Endodermal cell (in vitro differentiated cells): ENCODE results near the gene SLC28A1. TPM values are rescaled to one million over a fixed set of nuclear protein-coding genes. Genes with fewer than 3 reads are reported as not detected.

Experiments
- DNase-seq: peaks from one replicate; pipeline ENCODE4 v3.0.0-alpha.2; 2017
- H3K27ac ChIP-seq: 2 replicates; pipeline ENCODE4 v1.5.1; 2013; ENCODE audit warnings: mild to moderate bottlenecking, low read depth, low read length, moderate library complexity
- H3K27me3 ChIP-seq: 2 replicates; pipeline ENCODE4 v1.6.1; 2013; ENCODE audit warnings: mild to moderate bottlenecking, low read length, moderate library complexity; ENCODE audit not compliant: insufficient read depth, control insufficient read depth, poor library complexity, severe bottlenecking
- H3K36me3 ChIP-seq: 2 replicates; pipeline ENCODE4 v1.7.0; 2013; ENCODE audit warnings: mild to moderate bottlenecking, low read length, moderate library complexity; ENCODE audit not compliant: control insufficient read depth, insufficient read depth
- H3K4me1 ChIP-seq: one replicate; pipeline ENCODE4 v1.7.0; 2013; ENCODE audit warnings: low read length; ENCODE audit not compliant: control insufficient read depth, insufficient read depth
- H3K4me3 ChIP-seq: 2 replicates; pipeline ENCODE4 v1.5.1; 2013; ENCODE audit warnings: mild to moderate bottlenecking, low read length, moderate library complexity
- H3K9ac ChIP-seq: 2 replicates; pipeline ENCODE4 v1.6.1; 2013; ENCODE audit warnings: mild to moderate bottlenecking, low read length, moderate library complexity; ENCODE audit not compliant: poor library complexity, severe bottlenecking; ENCODE audit errors: extremely low read depth
- H3K9me3 ChIP-seq: 2 replicates; pipeline ENCODE4 v1.6.1; 2013; ENCODE audit warnings: mild to moderate bottlenecking, low read length, moderate library complexity; ENCODE audit not compliant: control insufficient read depth
- H3K27ac Mint-ChIP-seq: 2 replicates; pipeline ENCODE4 v1.8.0; 2020; ENCODE audit warnings: mixed read lengths
- H3K27me3 Mint-ChIP-seq: 2 replicates; pipeline ENCODE4 v1.8.0; 2021; ENCODE audit warnings: mild to moderate bottlenecking, mixed read lengths; ENCODE audit not compliant: insufficient read depth
- H3K36me3 Mint-ChIP-seq: 2 replicates; pipeline ENCODE4 v1.8.0; 2020; ENCODE audit warnings: low read depth, mixed read lengths
- H3K4me1 Mint-ChIP-seq: 2 replicates; pipeline ENCODE4 v1.8.0; 2020; ENCODE audit warnings: mixed read lengths
- H3K4me3 Mint-ChIP-seq: 2 replicates; pipeline ENCODE4 v1.8.0; 2020; ENCODE audit warnings: mild to moderate bottlenecking, moderate library complexity, mixed read lengths
- H3K9me3 Mint-ChIP-seq: 2 replicates; pipeline ENCODE4 v1.8.0; 2020; ENCODE audit warnings: mild to moderate bottlenecking, mixed read lengths
- WGBS, 2 experiments: methylation state at CpG; one replicate each; pipeline versions ENCODE4 v1.1.5 to v1.1.7; 2013; ENCODE audit warnings: missing lambda C conversion rate in 2 of 2, mixed read lengths in 1 of 2; ENCODE audit not compliant: insufficient coverage in 1 of 2, insufficient read length in 1 of 2; 5-methylcytosine and 5-hydroxymethylcytosine counted together
- total RNA-seq, 2 donors: library from RNA; stranded (reverse); fragmentation: NEBNext Ultra II Directional in 1 of 2; extraction: Animal tissue kit (Norgen Biotek cat#: 25700) in 1 of 2; gene quantifications; 2 replicates in 1 of 2; 3 replicates in 1 of 2; pipeline ENCODE4 v1.2.1, GENCODE V29; 2021
- TF ChIP-seq, protein P1 (sequence below): fragments of 200-600 bp; sonication (generic); conservative IDR thresholded peaks from 2 replicates; pipeline ENCODE4 v1.5.0; 2021; ENCODE audit warnings: antibody characterized with exemption, mild to moderate bottlenecking

Gene SLC28A1
- total RNA-seq, 2 donors from 2014 or later = not detected

DNA sequence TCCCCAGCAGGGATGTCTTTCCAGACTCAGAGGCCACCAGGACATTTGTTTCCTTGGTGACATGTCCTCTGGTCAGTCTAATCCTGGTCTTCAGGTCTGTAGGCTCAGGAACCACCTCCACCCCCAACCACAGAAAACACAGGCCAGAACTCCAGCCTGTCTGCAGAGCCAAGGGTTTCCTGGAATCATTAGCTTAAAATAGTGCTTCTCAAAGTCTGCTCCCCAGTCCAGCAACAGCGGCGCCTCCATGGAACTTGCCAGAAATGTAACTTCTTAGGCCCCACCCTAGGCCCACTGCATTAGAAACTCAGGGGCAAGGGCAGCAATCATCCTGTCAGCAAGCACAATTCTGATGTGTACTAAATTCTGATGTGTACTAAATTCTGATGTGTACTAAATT, 20.0 kb downstream of the SLC28A1 start:
- H3K9me3 Mint-ChIP-seq = peaks cover 5% of the 10 kb centered on the region
- WGBS, 2 experiments = 98 to 100% methylated on average over 2 of the region's 2 CpGs
- DNase-seq = no peak
- no peaks in the 10 kb centered on the region for H3K36me3 ChIP-seq
- no peaks in the 10 kb centered on the region for H3K4me1 ChIP-seq
- no peaks in the 10 kb centered on the region for H3K9me3 ChIP-seq
- H3K27me3 ChIP-seq = no peaks in the 10 kb centered on the region
- H3K36me3 Mint-ChIP-seq = no peaks in the 10 kb centered on the region
- H3K27ac ChIP-seq = no peak overlapping the region
- H3K4me1 Mint-ChIP-seq = no peaks in the 10 kb centered on the region
- peaks cover 2% of the 10 kb centered on the region for H3K27me3 Mint-ChIP-seq
- TF ChIP-seq, protein P1, sequence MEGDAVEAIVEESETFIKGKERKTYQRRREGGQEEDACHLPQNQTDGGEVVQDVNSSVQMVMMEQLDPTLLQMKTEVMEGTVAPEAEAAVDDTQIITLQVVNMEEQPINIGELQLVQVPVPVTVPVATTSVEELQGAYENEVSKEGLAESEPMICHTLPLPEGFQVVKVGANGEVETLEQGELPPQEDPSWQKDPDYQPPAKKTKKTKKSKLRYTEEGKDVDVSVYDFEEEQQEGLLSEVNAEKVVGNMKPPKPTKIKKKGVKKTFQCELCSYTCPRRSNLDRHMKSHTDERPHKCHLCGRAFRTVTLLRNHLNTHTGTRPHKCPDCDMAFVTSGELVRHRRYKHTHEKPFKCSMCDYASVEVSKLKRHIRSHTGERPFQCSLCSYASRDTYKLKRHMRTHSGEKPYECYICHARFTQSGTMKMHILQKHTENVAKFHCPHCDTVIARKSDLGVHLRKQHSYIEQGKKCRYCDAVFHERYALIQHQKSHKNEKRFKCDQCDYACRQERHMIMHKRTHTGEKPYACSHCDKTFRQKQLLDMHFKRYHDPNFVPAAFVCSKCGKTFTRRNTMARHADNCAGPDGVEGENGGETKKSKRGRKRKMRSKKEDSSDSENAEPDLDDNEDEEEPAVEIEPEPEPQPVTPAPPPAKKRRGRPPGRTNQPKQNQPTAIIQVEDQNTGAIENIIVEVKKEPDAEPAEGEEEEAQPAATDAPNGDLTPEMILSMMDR = no peak
- H3K9ac ChIP-seq = no peak overlapping the region
- H3K4me3 Mint-ChIP-seq = no peak overlapping the region
- no peak overlapping the region for H3K4me3 ChIP-seq
- no peak overlapping the region for H3K27ac Mint-ChIP-seq

DNA sequence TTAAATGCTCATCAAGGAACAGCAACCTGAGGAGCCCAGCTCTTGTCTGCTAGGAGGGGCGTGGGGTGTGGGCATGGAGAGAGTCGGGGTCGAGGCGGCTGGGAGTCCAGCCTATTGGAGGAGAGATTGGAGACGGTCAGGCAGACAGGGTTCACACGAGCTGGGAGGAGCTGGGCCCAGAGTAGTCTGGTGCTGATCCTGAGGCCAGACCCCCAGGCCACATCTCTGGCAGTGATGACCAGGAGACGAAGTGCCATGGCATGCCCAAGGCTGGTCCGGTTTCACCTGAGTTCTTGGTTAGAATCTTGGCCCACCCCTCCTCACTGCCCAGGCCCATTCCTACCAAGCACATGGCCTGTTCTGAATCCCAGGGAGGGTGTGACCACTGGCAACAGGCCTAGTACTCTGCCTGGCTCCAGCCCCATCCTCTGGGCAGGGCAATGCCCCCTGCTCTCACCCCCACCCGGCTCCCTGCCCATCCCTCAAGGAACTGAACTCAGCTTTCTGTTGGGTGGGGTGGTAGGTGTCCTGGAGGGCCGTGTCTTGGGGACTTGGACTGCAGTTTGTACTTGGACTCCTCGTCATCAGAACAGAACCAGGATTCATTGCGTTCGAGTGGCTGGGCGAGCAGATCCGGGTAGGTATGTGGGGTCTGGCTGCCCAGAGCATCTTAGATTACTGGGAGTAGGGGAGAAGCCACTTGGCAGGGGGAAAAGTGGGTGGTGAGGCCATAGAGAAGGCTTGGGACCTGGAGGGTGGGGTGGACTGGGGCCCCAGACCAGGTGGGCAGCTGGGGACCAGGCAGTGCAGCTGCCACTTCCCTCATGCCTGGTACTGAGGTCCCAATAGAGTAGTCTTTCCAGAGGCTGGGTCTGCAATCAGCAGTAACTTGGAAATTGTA, 20.8 kb downstream of the SLC28A1 start:
- Mint-ChIP-seq H3K27ac (no peak overlapping the region), H3K4me3 (no peak overlapping the region)

DNA sequence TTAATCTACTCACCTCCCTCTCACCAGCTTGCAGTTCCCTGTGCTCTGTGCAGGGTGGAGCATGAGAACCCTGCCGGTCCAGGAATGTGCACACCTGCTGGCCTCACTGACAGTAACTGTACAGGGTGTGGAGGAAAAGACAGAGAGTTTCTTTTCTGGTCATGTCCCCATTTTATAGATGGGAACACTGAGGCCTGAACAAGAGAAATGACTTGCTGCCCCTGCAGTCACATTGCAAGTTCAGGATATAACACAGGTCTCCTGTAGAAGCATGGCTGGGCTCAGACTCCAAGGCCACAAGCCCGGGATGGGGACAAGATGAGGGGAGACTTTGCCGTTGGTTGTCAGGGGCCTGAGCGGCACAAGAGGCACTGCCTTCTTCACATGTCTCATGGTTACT, 23.3 kb downstream of the SLC28A1 start:
- Mint-ChIP-seq H3K4me3 (no peak overlapping the region), H3K27me3 (no peaks in the 10 kb centered on the region), H3K9me3 (no peaks in the 10 kb centered on the region), H3K36me3 (no peaks in the 10 kb centered on the region), H3K4me1 (no peaks in the 10 kb centered on the region), H3K27ac (no peak overlapping the region)
- Histone ChIP-seq H3K27me3 (no peaks in the 10 kb centered on the region), H3K9me3 (no peaks in the 10 kb centered on the region), H3K4me1 (no peaks in the 10 kb centered on the region), H3K27ac (no peak overlapping the region), H3K36me3 (no peaks in the 10 kb centered on the region), H3K4me3 (no peak overlapping the region), H3K9ac (no peak overlapping the region)
- TF ChIP-seq, protein P1 = no peak
- WGBS, 2 experiments = 88 to 90% methylated on average over 2 to 4 of the region's 4 CpGs
- peak; percentile 22 for DNase-seq

More for the DNA sequence above, 20.8 kb downstream of the SLC28A1 start:
- 93 to 97% methylated on average over 11 to 15 of the region's 15 CpGs for WGBS, 2 experiments
- no peaks in the 10 kb centered on the region for H3K27me3 ChIP-seq
- H3K9me3 Mint-ChIP-seq = peaks cover 5% of the 10 kb centered on the region
- no peaks in the 10 kb centered on the region for H3K27me3 Mint-ChIP-seq
- TF ChIP-seq, protein P1 = no peak
- H3K9ac ChIP-seq = no peak overlapping the region
- H3K36me3 Mint-ChIP-seq = no peaks in the 10 kb centered on the region
- no peaks in the 10 kb centered on the region for H3K36me3 ChIP-seq
- H3K4me1 ChIP-seq = no peaks in the 10 kb centered on the region
- H3K4me1 Mint-ChIP-seq = no peaks in the 10 kb centered on the region
- DNase-seq = no peak
- H3K9me3 ChIP-seq = no peaks in the 10 kb centered on the region
- no peak overlapping the region for H3K4me3 ChIP-seq
- no peak overlapping the region for H3K27ac ChIP-seq
